PFSK-1 (cell line): ENCODE measurements around the gene NHLRC2.

Source experiments
- FOXP2 ChIP-seq: optimal IDR thresholded peaks from 2 replicates; pipeline ENCODE3; 2011; ENCODE audit warnings: borderline replicate concordance, control low read depth, inconsistent platforms; ENCODE audit not compliant: insufficient read depth; ENCODE audit errors: extremely low read length, extremely low read depth
- POLR2AphosphoS5 ChIP-seq: IDR thresholded peaks from 2 replicates; pipeline ENCODE4 v1.6.1; 2012; ENCODE audit warnings: low read depth, mild to moderate bottlenecking, control low read depth, low read length, moderate library complexity
- REST ChIP-seq, 2 experiments: IDR thresholded peaks; 2 replicates each; pipeline versions ENCODE4 v1.6.1 to v1.8.0; 2011 to 2012; ENCODE audit warnings: low read depth in 2 of 2, low read length in 2 of 2, control low read depth in 1 of 2, inconsistent platforms in 1 of 2, mild to moderate bottlenecking in 1 of 2, moderate library complexity in 1 of 2; ENCODE audit not compliant: insufficient read depth in 1 of 2
- SIN3A ChIP-seq: IDR thresholded peaks from 2 replicates; pipeline ENCODE4 v1.6.1; 2012; ENCODE audit warnings: mild to moderate bottlenecking, low read length, moderate library complexity, borderline replicate concordance; ENCODE audit not compliant: insufficient read depth
- TAF1 ChIP-seq: IDR thresholded peaks from 2 replicates; pipeline ENCODE4 v1.6.1; 2012; ENCODE audit warnings: low read length, control low read depth, borderline replicate concordance; ENCODE audit not compliant: insufficient read depth

NHLRC2 gene

GRCh38 chr10:113957013-113957412 is 102.6 kb downstream of the NHLRC2 start:
- no peak for TF ChIP-seq SIN3A
- no peak for TF ChIP-seq REST (IDR thresholded peaks at IDR 0.05; ENCODE audit: insufficient read depth in 1 of 2, low read depth in 2 of 2, low read length in 2 of 2)
- TF ChIP-seq TAF1 = no peak
- TF ChIP-seq POLR2AphosphoS5 = no peak
- TF ChIP-seq FOXP2 = no peak

GRCh38 chr10:113958631-113959382 is 104.3 kb downstream of the NHLRC2 start:
- no peak for TF ChIP-seq FOXP2
- no peak for TF ChIP-seq SIN3A
- TF ChIP-seq POLR2AphosphoS5 = no peak
- TF ChIP-seq REST (IDR thresholded peaks at IDR 0.05; ENCODE audit: insufficient read depth in 1 of 2, low read depth in 2 of 2, low read length in 2 of 2) = no peak
- TF ChIP-seq TAF1 = no peak

GRCh38 chr10:113959383-113959760 is 104.9 kb downstream of the NHLRC2 start:
- TF ChIP-seq REST (IDR thresholded peaks at IDR 0.05; ENCODE audit: insufficient read depth in 1 of 2, low read depth in 2 of 2, low read length in 2 of 2) = no peak
- TF ChIP-seq SIN3A = no peak
- TF ChIP-seq TAF1 = no peak
- TF ChIP-seq POLR2AphosphoS5 = no peak
- no peak for TF ChIP-seq FOXP2

- no peak for TF ChIP-seq REST (IDR thresholded peaks at IDR 0.05; ENCODE audit: insufficient read depth in 1 of 2, low read depth in 2 of 2, low read length in 2 of 2)
- TF ChIP-seq SIN3A = no peak
- TF ChIP-seq POLR2AphosphoS5 = no peak
- TF ChIP-seq TAF1 = no peak
- no peak for TF ChIP-seq FOXP2
Measured at GRCh38 chr10:113960617-113961181, 106.2 kb downstream of the NHLRC2 start.
